M059J (cell line): ENCODE measurements around the gene KDM4C. TPM values are rescaled to one million over a fixed set of nuclear protein-coding genes. Genes with fewer than 3 reads are reported as not detected.

ENCODE experiments used
- DNase-seq: peaks from one replicate; pipeline ENCODE4 v3.0.0-alpha.2; 2012; ENCODE audit warnings: low read depth
- total RNA-seq: library from RNA; depleted of rRNA; stranded (reverse); fragments of >200 nt; shearing (Covaris generic); gene quantifications from 2 replicates; pipeline ENCODE4 v1.2.3, GENCODE V29; 2014; rRNA removed

KDM4C gene
- total RNA-seq, 1 experiment from 2014 or later: 17.7 TPM

- DNase-seq: no peak
Measured at GRCh38 chr9:7210854-7211637, 453.3 kb downstream of the KDM4C start.

- DNase-seq: no peak
Measured at GRCh38 chr9:7211657-7212056, 453.9 kb downstream of the KDM4C start.

GRCh38 chr9:7212101-7212500 lies 454.3 kb downstream of the KDM4C start:
- DNase-seq: peak; percentile 25

GRCh38 chr9:7216004-7216841 lies 458.4 kb downstream of the KDM4C start:
- DNase-seq: peak; percentile 36

- DNase-seq: no peak
Measured at GRCh38 chr9:7223981-7224380, 466.2 kb downstream of the KDM4C start.

Other genes starting within 250 kb of the KDM4C start
- gene GLDC, start 112.2 kb upstream of the KDM4C start, total RNA-seq: 0.39 and 1.1 TPM in 2 replicates